Fibroblast of the conjunctiva (primary cell): ENCODE data around the gene AKT3.
"Not testable (repeated sequence)": the region's sequence is repeated elsewhere in the genome, so short reads cannot be mapped to it uniquely, and the experiment has no call there.

Experiments used
- DNase-seq: peaks from one replicate; pipeline ENCODE4 v3.0.0-alpha.2; 2010; ENCODE audit warnings: low read depth

AKT3 gene

DNA sequence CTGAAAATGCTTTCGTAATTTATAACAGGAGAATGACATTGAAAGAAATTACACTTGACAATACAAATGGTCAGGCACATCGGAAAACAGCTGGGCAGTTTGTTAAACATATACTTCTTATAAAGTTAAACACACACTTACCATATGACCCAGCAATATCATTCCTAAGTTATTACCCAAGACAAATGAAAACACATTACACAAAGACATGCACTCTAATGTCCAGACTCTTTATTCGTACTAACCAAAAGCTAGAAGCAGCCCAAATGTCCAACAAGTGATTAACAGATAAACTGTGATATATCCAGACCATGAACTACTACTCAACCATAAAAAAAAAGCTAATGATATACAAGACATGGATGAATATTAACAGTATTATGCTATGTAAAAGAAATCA is 8.5 kb downstream of the AKT3 start:
- no peak for DNase-seq

DNA sequence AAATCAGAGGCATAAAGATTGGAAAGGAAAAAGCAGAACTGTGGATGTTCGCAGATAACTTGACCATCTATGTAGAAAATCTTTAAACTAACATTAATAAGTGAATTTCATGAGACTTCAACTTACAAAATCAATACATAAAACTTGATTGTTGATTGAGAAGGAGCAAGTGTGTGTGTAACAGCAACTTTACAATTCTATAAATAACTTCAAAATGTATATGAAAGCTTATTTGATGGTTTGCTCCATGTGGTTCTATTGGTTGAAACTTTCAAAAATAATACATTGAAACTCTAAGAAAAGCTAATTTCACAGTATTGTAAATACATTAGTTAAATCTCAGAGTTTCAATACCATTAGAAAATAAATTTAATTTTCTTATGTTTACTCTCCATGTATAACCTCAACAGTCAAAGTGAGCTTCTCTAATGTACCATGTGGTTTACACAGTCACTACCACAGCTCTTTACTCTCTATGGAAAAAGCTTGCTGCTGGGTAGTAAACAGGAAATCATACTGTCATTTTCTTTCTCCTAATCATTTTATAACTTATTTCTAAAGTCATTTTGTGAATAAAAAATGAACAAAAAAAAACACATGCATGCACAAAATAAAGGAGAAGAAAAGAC is 12.0 kb downstream of the AKT3 start:
- no peak for DNase-seq

DNA sequence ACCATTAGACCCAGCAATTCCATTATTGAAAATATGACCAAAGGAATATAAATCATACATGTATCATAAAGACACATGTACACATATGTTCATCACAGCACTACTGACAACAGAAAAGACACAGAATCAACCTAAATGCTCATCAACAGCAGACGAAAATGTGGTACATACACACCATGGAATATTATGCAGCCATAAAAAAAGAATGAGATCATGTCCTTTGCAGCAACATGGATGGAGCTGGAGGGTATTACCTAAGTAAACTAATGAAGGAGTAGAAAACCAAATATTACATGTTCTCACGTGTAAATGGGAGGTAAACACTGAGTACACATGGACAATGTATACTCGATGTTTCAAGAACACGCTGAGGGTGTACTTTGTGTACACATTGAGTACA is 15.9 kb downstream of the AKT3 start:
- no peak for DNase-seq

DNA sequence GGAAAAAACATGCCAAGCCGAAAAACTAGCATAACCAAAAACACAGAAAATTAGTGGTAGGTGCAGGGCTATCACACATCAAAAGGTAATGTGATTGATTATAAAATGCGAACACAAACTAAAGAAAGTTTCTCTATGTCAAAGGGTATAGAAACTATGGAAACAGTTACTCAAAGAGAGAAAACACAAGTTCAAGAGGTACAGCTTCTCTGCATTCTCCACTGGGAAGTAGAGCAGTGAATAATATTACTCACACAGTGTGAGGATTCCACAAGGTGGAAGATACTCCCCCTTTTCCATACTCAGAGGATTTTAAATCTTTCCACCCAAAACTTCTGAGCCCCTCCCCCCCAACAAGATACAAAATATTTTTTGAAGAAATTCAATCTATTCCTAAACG is 18.6 kb downstream of the AKT3 start:
- DNase-seq: no peak

DNA sequence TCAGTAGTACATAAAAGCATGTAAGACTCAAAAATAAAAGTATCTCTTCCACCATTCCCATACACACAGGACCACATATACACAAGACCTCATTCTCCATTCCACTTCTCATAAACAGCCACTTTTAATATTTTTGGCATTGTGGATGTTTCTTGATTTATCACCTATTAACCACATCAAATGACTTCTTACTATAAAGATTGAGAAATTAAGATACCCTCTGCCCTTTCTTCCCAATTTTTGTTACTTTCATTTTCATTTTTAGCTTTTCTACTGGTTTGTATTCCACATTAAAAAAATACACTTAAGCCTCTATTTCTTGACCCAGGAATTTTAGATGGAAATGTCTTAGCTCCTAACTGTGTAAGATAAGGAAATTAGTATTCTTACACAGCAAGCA is 22.8 kb downstream of the AKT3 start:
- no peak for DNase-seq

DNA sequence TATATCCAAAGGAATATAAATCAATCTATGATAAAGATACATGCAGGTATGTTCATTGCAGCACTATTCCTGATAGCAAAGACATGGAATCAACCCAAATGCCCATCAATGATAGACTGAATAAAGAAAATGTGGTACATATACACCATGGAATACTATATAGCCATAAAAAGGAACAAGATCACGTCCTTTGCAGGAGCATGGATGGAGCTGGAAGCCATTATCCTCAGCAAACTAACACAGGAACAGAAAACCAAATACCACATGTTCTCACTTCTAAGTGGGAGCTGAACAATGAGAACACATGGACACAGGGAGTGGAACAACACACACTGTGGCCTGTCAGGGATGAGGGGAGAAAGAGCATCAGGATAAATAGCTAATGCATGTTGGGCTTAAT is 25.1 kb downstream of the AKT3 start:
- not testable (repeated sequence) for DNase-seq

DNA sequence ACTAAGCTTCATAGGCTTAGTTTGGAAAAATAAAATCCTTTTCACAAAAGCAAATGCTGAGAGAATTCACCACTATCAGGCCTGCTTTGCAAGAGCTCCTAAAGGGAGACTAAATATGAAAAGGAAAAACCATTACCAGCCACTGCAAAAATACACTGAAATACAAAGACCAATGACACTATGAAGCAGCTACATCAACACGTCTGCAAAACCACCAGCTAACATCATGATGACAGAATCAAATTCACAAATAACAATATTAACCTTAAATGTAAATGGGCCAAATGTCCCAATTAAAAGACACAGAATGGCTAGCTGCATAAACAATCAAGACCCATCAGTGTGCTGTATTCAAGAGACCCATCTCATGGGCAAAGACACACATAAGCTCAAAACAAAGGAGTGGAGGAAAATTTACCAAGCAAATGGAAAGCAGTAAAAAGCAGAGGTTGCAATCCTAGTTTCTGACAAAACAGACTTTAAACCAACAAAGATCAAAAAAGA is 28.8 kb downstream of the AKT3 start:
- DNase-seq: no peak

DNA sequence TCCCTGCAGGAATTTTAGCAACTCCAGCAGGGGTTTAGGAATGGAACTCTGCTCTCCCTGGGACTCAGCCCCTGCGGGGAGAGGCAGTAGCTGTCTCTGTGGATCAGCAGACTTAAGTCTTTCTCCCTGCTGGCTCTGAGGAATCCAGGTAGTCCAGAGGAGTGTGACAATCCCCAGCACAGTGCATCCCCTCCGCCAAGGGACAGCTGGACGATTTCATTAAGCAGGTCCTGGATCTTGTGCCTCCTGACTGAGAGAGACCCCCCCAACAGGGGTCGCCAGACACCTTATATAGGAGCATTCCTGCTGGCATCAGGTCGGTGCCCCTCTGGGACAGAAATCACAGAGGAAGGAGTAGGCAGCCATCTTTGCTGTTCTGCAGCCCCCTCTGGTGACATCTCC is 30.6 kb downstream of the AKT3 start:
- DNase-seq: no peak

DNA sequence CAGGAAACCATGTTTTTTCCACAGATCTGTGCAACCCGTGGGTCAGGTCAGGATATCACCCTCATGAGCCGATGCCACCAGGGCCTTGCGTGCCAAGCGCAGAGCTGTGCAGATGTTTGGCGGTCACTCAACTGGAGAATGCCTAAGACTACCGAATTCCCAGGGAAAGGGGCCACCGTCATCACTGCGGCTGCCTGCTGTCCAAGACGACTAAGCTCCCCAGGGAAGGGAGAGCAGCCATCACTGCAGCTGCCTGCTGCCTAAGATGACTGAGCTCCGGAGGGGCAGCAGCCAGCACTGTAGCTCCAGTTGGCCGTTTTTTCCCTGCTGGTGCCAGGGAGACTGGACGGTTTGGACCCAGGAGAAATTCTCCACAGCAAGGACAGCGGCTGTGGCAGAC is 31.1 kb downstream of the AKT3 start:
- DNase-seq: no peak

DNA sequence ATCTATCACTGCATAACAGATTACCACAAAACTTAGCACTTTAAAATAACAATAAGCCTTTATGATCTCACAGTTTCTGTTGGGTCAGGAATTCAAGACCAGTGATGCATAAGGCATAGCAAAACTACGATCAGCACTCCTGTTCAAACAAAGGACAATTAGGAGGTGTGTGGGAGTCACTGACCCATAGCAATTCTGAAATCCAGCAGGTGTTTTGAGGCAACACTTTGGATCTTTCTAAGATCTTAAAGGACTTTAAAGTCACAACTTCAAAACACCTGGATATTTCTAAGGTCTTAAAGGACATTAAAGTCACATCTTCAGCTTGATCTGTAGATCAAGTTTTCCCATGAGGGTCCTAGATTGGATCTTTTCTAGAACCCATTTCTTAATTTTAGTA is 35.3 kb downstream of the AKT3 start:
- no peak for DNase-seq

DNA sequence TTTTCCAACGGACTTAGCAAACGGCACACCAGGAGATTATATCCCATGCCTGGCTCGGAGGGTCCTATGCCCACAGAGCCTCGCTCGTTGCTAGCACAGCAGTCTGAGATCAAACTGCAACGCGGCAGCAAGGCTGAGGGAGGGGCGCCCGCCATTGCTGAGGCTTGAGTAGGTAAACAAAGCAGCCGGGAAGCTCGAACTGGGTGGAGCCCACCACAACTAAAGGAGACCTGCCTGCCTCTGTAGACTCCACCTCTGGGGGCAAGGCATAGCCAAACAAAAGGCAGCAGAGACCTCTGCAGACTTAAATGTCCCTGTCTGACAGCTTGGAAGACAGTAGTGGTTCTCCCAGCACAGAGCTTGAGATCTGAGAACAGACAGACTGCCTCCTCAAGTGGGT is 42.7 kb downstream of the AKT3 start:
- DNase-seq: not testable (repeated sequence)

DNA sequence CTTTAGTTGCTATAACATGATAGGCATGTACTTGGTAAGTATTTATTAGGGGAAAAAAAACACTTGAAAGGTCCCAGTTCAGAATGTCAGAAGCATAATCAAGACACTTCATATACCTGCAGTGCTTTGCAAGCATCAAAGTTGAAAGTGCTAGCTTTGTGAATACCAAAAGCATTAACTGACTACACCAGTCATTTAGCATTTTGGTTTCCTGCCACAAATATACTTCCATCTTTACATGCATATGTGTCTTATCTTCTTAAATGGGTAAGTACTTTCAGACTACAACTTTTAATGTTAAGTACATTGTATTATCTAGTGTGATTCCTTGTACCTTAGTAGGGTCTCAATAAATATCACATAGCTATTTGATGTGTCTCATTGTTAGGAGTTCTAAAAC is 43.7 kb downstream of the AKT3 start:
- DNase-seq: no peak

DNA sequence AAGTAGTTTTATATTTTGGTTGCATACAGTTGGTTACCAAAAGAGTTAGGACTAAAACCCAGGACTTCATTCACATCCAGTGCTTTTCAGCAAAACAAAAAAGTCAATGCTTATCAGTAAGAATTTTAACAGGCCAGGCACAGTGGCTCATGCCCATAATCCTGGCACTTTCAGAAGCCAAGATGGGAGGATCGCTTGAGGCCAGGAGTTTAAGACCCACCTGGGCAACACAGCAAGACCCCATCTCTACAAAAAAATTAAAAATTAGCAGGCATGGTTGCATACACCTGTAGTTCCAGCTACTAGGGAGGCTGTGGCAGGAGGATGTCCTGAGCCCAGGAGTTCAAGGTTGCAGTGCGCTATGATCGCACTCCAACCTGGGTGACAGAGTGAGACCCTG is 47.3 kb downstream of the AKT3 start:
- DNase-seq: no peak

DNA sequence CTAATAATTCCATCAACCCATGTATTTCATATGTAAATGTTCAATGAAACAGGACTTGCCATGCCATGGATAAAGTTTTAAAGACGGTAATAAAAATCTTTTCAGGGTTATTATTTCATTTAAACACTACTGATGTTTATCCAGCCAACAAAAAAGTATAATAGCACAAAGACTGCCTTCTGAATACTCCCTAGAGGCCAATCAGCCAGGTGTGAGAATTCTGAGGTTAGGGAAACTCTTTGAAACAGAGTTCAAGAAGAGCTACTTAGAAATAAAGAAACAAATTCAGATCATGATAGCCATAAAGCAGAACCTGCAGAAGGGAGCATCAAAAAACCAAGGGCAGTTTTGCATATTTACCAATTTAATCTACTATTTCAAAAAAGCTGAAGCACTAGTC is 48.7 kb downstream of the AKT3 start:
- DNase-seq: no peak

DNA sequence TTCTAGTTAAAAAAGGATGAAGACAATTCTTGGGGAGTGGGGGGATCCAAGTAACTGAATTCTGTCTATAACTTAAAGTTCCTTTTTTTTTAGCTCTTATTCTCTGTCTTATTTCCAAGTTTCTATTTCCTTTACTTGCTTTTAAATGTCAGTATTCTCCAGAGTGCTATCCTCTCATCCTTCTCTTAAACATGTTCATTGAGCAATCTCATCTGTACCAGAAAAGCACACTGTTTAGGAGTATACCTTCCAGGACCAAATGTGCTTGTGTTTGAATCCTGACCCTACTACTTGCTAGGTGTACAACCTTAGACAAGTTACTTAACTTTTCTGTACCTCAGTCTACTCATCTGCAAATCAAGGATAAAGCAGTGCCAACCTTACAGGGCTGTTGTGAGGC is 50.1 kb downstream of the AKT3 start:
- DNase-seq: no peak

DNA sequence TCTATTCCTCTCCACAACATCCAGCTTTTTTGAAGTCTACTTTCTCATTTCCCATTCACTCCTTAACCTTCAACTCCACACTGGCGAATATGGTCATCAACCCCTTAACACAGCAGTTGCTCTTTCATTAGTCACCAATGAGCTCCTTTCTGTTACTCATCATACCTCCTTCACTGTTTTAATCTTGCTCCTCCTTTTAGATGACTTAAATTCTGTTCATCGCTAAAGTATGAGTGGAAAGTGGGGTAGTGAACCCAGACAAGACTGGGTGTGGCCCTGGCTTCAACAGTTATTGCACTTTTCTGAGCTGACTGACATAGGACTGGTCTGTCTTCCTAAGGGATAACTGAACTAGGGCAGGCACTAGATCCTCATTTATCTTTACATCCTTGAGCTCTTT is 51.3 kb downstream of the AKT3 start:
- peak; percentile 47 for DNase-seq

DNA sequence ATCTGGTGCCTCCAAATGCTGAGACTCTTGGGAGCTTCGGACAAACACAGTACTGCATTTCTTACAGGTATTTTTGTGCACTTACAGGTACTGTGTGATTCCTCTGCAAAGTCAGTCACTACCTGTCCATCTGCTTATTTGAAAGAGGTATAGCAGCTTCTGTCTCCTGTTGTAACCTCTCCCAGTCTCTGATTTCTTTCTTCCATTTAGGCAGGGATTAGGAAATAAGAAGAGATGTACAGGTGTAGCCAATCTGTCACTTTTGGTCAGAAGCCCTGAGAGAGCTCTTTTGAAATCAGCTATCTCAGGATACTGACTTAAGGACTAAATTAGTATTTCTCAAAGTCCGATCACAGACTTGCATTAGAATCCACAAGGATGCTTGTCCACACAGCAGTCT is 54.0 kb downstream of the AKT3 start:
- DNase-seq: no peak

DNA sequence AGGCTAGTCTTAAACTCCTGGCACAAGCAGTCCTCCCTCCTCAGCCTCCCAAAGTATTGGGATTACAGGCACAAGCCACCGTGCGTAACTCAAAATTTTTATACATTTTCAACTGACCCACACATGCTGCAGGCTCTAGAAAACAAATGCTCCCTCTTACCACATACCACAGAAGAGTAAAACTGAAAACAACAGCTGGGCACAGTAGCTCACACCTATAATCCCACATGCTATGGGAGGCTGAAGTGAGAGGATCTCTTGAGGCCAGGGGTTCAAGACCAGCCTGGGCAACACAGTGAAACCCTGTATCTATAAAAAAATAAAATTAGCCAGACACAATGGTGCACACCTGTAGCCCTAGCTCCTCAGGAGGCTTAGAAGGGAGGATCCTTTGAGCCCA is 56.7 kb downstream of the AKT3 start:
- no peak for DNase-seq

DNA sequence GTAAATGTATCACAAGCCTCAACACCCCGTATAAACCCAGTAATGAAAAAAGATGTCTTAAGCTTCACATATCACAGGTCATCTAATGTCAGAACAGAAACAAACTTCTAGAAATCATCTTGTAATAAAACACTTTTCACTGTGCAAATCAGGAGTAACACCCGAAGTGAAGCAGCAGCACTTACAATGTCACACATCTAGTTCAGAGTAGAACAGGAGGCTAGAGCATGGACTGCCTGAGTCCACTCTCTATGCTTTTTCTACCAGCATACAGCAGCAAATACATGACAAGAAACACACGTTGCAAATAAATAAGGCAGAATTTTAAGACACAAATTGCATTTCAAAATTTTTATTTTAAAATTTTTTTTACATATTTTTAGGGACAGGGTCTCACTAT is 57.2 kb downstream of the AKT3 start:
- DNase-seq: no peak

DNA sequence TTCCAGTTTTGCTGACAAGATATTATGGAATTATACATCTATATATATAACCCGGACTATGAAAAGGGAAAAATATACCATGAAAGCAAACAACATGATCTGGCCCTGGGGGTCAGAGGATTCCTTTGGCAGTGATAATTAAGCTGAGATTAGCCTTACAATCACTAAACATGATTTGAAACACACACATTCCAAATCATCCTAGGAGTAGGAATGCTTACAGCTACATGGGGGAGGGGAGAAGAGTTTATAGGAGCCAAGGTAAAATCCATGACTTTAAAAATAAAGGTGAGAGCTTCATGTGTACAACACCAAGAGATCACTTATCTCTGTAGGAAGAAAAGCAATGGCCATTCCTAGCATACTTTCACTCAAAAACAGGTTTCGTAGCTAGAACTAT is 57.6 kb downstream of the AKT3 start:
- DNase-seq: no peak

DNA sequence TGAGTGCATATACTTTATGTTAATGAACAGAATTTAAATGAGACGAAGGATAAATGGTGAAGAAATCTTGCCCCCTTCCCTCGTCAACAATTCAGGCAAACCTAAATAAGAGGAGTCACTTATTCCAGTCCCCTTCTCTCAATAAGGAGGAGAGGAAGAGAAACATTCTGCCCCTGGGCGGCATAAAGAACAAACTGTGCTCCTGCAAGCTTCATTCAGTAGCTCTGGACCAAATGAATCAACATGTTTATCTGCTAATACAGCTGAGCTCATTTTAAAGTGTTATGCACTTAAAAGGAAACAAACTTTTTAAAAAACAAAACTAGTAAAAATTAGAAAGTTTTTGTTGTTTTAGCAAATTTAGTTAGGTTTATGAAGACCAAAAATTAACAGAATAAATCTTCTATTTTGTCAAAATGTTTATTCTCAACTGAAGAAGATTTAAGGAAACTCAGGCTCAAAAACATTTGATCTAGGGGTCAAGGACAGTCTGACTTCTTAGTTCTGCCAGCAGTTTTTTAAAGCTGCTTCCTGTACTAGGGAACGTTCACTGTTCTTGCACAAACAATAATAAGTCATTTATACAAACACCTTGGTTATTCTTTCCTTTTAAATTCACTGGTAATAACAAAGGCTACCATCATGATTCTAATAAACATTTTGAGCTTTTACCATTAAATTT is 58.3 kb downstream of the AKT3 start:
- no peak for DNase-seq

DNA sequence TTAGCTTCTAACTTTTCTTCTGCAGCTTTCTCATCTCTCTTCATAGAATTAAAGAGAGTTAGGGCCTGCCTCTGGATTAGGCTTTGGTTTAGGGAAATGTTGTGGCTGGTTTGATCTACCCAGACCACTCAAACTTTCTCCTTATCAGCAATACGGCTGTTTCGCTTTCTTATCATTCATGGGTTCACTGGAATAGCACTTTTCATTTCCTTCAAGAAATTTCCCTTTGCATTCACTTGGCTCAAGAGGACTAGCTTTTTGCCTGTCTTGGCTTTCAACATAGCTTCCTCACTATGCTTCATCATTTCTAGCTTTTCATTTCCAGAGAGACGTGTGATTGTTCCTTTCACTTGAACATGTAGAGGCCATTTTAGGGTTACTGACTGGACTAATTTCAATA is 59.6 kb downstream of the AKT3 start:
- DNase-seq: no peak

DNA sequence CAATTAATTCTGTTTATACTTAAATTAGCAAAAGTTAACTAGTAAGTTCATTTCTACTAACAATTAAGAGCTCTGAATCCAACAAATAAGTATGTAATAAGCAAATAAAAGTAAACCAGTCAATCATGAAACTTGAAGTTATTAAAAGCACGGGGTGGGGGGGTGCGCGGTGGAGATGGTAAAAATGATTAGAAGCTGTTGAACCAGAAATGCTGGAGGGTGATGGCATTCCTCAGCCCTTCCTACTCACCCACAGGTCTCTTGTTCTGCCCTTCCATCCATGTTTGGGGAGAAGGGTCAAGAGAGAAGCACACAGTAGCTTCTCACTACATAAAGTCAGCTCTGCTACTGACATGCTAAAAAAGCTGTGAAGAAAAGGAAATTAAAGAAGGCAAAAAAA is 63.5 kb downstream of the AKT3 start:
- no peak for DNase-seq

DNA sequence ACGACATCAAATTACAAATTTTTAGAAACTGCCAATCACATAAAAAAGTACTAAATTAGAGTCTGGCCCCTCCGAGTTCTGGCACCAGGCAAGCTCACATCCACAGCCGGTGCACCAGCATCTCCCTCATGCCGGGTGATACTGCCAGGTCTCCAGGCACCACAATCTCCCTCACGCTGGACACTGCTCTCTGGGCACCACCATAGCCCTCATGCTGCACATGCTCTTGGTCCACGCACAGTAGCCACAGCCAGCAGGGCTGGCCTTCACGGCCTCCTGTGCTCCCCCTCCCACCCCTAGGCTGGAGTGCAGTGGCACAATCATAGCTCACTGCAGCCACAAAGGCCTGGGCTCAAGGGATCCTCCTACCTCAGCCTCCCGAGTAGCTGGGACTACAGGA is 65.5 kb downstream of the AKT3 start:
- no peak for DNase-seq
